ENCODE results near the gene MAGI3.

MAGI3 gene

DNA sequence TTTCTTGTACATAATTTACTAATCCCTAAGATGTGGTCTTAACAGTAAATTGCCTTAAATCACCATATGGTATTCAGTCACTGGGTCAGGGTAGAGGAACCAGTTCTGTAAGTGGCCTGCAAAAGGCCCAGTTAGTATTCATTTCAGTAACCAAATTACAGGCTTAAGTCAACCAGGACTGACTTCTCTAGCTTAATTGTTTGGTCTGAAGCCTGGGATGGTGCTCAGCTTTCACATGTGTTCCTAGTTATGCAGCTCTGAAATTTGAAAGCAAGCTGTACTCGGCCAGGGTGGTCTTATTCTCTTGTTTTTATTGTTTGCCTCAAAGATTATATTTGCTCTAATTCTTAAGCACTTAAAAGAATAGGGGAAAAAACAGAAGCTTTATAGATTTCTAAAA is 144.6 kb downstream of the MAGI3 start:
- H3K4me3 ChIP-seq (ENCODE audit: low read depth, low read length), result no peak overlapping the region
- H3K9me3 ChIP-seq (ENCODE audit: control insufficient read depth, insufficient read depth, low read length), result no peaks in the 10 kb centered on the region
- no peaks in the 10 kb centered on the region for H3K4me1 ChIP-seq (ENCODE audit: control insufficient read depth, insufficient read depth, low read length)
- H3K9ac ChIP-seq (ENCODE audit: low read depth, low read length), result no peak overlapping the region
- H3K36me3 ChIP-seq (ENCODE audit: control insufficient read depth, insufficient read depth, low read length), result no peaks in the 10 kb centered on the region
- no peaks in the 10 kb centered on the region for H3K27me3 ChIP-seq (ENCODE audit: control insufficient read depth, insufficient read depth, low read length)

DNA sequence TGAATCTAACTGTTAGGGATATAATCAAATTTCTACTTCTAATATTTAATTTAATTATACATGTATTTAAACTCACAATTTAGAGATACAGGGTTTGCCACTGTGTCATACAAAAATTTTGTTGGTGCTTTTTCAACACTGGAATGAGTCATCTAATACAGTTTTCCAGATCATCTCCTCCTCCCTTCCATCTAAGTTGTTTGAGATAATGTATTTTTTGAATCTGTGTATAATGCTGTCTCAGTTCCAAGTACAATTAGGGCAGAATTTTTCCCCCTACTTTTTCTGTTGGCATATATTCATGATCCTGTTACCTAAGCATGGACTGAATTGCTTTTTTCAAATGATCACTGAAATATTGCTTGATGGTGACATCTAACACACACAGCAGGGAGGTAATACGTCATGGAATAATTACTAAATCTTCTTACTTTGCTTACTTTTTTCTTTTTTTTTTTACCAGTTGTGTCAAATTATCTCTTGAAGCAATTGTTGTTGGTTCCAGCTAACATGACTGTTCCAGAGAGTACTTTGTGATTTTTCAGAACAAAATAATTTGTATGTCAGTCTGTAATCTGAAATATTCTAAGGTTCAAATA is 146.0 kb downstream of the MAGI3 start:
- H3K27me3 ChIP-seq (ENCODE audit: control insufficient read depth, insufficient read depth, low read length), result no peaks in the 10 kb centered on the region
- H3K4me1 ChIP-seq (ENCODE audit: control insufficient read depth, insufficient read depth, low read length), result no peaks in the 10 kb centered on the region
- no peaks in the 10 kb centered on the region for H3K36me3 ChIP-seq (ENCODE audit: control insufficient read depth, insufficient read depth, low read length)
- H3K9ac ChIP-seq (ENCODE audit: low read depth, low read length), result no peak overlapping the region
- no peak overlapping the region for H3K4me3 ChIP-seq (ENCODE audit: low read depth, low read length)
- H3K9me3 ChIP-seq (ENCODE audit: control insufficient read depth, insufficient read depth, low read length), result no peaks in the 10 kb centered on the region

DNA sequence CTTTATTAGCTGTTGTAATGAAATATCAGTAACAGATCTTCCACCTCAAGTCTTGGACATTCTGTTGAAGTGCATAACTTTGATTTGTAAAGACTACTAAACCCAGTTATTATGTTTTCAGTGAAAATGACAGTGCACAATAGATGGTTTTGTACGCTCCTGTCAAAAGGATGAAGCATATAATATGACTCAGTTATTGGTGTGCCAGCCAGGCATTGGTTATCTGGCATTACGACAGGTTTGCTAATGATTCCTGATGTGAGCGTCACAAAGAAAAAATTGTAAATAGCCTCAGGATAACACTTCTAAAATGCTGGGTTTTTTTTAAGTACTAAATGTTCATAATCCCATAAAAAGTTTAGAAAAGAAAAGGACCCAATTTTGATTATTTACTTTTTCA is 147.9 kb downstream of the MAGI3 start:
- Histone ChIP-seq H3K36me3 (ENCODE audit: control insufficient read depth, insufficient read depth, low read length) (no peaks in the 10 kb centered on the region), H3K9ac (ENCODE audit: low read depth, low read length) (no peak overlapping the region), H3K4me1 (ENCODE audit: control insufficient read depth, insufficient read depth, low read length) (no peaks in the 10 kb centered on the region), H3K9me3 (ENCODE audit: control insufficient read depth, insufficient read depth, low read length) (no peaks in the 10 kb centered on the region), H3K4me3 (ENCODE audit: low read depth, low read length) (no peak overlapping the region), H3K27me3 (ENCODE audit: control insufficient read depth, insufficient read depth, low read length) (no peaks in the 10 kb centered on the region)

DNA sequence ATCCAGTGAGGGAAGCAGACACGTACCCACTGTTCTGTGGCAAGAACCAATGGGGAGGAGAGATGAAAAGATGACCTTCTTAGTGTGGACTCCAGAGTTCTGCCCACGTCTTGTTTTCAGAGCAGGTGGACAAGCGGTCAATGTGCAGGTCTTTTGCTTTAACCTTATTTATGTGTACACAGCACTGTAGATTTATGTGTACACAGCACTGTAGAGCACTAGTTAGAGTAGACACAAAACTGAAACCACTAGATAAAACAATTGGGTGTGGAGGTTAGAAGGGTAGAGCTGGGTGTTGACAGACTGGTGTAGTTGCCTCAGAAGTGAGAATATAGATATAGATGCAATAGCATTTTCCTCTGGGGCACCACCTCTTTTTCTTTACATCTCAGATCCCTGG is 150.0 kb downstream of the MAGI3 start:
- no peaks in the 10 kb centered on the region for H3K9me3 ChIP-seq (ENCODE audit: control insufficient read depth, insufficient read depth, low read length)
- no peaks in the 10 kb centered on the region for H3K4me1 ChIP-seq (ENCODE audit: control insufficient read depth, insufficient read depth, low read length)
- H3K36me3 ChIP-seq (ENCODE audit: control insufficient read depth, insufficient read depth, low read length), result no peaks in the 10 kb centered on the region
- no peak overlapping the region for H3K4me3 ChIP-seq (ENCODE audit: low read depth, low read length)
- no peaks in the 10 kb centered on the region for H3K27me3 ChIP-seq (ENCODE audit: control insufficient read depth, insufficient read depth, low read length)
- H3K9ac ChIP-seq (ENCODE audit: low read depth, low read length), result no peak overlapping the region

DNA sequence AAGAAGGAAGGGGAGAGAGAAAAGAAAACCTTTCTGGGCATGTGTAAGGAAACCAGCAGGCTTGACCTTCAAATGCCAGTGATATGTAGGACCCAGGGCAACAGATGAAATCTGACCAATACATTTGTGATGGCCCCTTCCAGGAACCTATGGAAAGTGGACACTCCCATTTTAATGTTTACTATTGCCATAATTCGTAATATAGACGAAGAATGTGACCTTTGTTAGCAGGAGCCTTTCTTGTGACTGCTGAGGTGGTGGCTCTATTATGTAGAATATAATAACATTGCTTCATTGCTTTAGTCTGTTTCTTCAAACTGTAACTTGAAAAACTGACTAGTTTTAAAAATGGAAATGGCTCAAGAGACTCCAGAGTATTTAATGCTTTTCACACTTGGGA is 150.8 kb downstream of the MAGI3 start:
- Histone ChIP-seq H3K9ac (ENCODE audit: low read depth, low read length) (no peak overlapping the region), H3K4me3 (ENCODE audit: low read depth, low read length) (no peak overlapping the region), H3K9me3 (ENCODE audit: control insufficient read depth, insufficient read depth, low read length) (no peaks in the 10 kb centered on the region), H3K27me3 (ENCODE audit: control insufficient read depth, insufficient read depth, low read length) (no peaks in the 10 kb centered on the region), H3K36me3 (ENCODE audit: control insufficient read depth, insufficient read depth, low read length) (no peaks in the 10 kb centered on the region), H3K4me1 (ENCODE audit: control insufficient read depth, insufficient read depth, low read length) (no peaks in the 10 kb centered on the region)

DNA sequence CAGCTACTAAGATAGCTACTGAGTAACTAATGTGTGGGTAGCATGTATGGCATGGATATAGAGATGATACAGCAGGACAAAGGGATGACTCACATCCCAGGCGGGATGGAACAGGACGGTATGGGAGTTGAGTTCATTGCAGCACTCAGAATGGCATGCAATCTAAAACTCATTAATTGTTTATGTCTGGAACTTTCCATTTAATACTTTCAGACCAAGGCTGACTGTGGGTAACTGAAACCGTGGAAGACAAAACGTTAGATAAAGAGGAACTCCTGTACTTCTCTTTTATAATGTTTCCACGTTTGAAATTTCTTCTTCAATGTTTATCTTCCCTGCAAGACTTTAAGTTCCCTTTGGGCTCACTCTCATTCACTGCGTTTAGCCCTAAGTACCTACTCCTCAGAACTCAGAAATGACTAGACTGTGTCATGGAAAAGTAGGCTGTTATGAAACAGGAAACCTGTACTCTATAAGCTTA is 151.9 kb downstream of the MAGI3 start:
- Histone ChIP-seq H3K4me3 (ENCODE audit: low read depth, low read length) (no peak overlapping the region), H3K4me1 (ENCODE audit: control insufficient read depth, insufficient read depth, low read length) (no peaks in the 10 kb centered on the region), H3K36me3 (ENCODE audit: control insufficient read depth, insufficient read depth, low read length) (no peaks in the 10 kb centered on the region), H3K9me3 (ENCODE audit: control insufficient read depth, insufficient read depth, low read length) (no peaks in the 10 kb centered on the region), H3K27me3 (ENCODE audit: control insufficient read depth, insufficient read depth, low read length) (no peaks in the 10 kb centered on the region), H3K9ac (ENCODE audit: low read depth, low read length) (no peak overlapping the region)

DNA sequence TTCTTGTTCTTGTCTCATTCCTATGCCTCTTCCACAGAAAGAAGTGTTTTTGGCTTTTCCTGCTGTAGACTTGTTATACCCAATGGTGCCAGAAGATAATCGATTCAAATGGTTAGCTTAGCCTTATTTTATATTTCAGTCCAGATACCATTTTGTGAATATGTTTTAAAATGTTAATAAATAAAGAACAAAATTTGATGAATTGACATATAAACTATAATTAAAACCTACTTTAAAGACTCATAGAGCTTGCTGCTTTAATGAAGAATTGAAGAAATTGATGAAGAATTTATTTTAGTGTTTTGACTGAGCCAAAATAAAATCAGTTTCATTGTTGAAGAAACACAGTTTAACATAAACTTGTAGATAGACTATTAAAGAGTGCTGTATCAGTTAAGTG is 152.8 kb downstream of the MAGI3 start:
- Histone ChIP-seq H3K27me3 (ENCODE audit: control insufficient read depth, insufficient read depth, low read length) (no peaks in the 10 kb centered on the region), H3K9ac (ENCODE audit: low read depth, low read length) (no peak overlapping the region), H3K9me3 (ENCODE audit: control insufficient read depth, insufficient read depth, low read length) (no peaks in the 10 kb centered on the region)

DNA sequence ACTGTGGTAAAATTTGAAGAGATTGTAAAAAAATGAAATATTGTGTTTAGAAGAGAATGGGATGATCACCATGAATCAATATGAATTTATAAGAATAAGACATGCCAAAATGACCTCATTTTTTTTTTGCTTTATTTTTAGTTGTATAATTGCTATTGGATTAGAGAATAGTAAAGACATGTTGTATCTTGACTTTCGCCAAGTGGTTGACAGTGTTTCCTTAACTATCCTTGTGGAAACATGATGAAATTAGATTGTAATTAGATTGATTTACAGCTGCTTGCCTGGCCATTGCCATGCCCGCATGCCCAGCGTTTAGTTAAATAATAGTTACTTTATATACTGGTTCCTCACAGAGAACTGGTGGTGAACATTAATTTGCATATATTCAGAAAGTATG is 154.9 kb downstream of the MAGI3 start:
- Histone ChIP-seq H3K9me3 (ENCODE audit: control insufficient read depth, insufficient read depth, low read length) (no peaks in the 10 kb centered on the region), H3K9ac (ENCODE audit: low read depth, low read length) (no peak overlapping the region), H3K36me3 (ENCODE audit: control insufficient read depth, insufficient read depth, low read length) (no peaks in the 10 kb centered on the region), H3K27me3 (ENCODE audit: control insufficient read depth, insufficient read depth, low read length) (no peaks in the 10 kb centered on the region), H3K4me3 (ENCODE audit: low read depth, low read length) (no peak overlapping the region), H3K4me1 (ENCODE audit: control insufficient read depth, insufficient read depth, low read length) (peaks cover 3% of the 10 kb centered on the region)

More for the DNA sequence above, 152.8 kb downstream of the MAGI3 start:
- H3K4me1 ChIP-seq (ENCODE audit: control insufficient read depth, insufficient read depth, low read length), result peaks cover 3% of the 10 kb centered on the region
- no peak overlapping the region for H3K4me3 ChIP-seq (ENCODE audit: low read depth, low read length)
- H3K36me3 ChIP-seq (ENCODE audit: control insufficient read depth, insufficient read depth, low read length), result no peaks in the 10 kb centered on the region

DNA sequence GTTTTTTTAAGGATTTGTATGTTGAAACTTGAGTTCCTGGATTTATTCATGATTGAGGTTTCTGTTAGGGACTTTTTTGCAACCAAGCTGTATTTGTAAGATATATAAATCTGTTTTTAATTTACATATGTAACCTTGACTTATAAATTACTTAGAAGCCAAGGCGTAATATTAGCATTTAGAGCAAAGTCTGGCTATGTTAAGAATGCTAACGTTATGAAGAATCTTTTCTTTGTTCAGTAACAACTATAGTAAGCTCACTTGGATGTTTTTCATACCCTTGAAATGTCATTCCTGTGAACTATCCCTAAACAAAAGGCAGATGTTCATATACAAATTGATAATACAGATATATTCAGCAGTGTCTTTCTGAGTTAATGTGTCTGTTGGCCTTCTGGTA is 155.3 kb downstream of the MAGI3 start:
- no peak overlapping the region for H3K4me3 ChIP-seq (ENCODE audit: low read depth, low read length)
- no peaks in the 10 kb centered on the region for H3K27me3 ChIP-seq (ENCODE audit: control insufficient read depth, insufficient read depth, low read length)
- H3K9ac ChIP-seq (ENCODE audit: low read depth, low read length), result no peak overlapping the region
- H3K4me1 ChIP-seq (ENCODE audit: control insufficient read depth, insufficient read depth, low read length), result peaks cover 3% of the 10 kb centered on the region
- H3K36me3 ChIP-seq (ENCODE audit: control insufficient read depth, insufficient read depth, low read length), result no peaks in the 10 kb centered on the region
- no peaks in the 10 kb centered on the region for H3K9me3 ChIP-seq (ENCODE audit: control insufficient read depth, insufficient read depth, low read length)

DNA sequence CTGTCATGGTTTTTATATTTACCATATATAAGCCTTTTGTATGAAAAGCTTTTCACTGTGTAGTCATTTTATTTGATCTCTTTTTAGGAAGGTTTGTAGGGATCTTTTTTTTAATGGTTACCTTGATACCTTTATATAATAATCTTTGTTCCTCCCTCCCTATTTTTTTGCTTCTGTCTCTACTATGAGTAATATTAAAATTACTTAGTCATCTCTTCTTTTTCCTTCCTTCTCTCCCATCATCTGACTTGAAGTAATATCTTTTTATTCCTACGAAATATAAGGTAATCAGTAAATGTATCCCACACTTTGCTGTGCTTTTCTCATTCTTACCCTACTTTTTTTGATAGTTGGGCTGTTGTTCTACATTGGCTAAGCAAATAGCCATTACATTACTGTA is 161.4 kb downstream of the MAGI3 start:
- no peaks in the 10 kb centered on the region for H3K27me3 ChIP-seq (ENCODE audit: control insufficient read depth, insufficient read depth, low read length)
- peaks cover 3% of the 10 kb centered on the region for H3K4me1 ChIP-seq (ENCODE audit: control insufficient read depth, insufficient read depth, low read length)
- H3K36me3 ChIP-seq (ENCODE audit: control insufficient read depth, insufficient read depth, low read length), result no peaks in the 10 kb centered on the region
- no peak overlapping the region for H3K9ac ChIP-seq (ENCODE audit: low read depth, low read length)
- H3K4me3 ChIP-seq (ENCODE audit: low read depth, low read length), result no peak overlapping the region
- no peaks in the 10 kb centered on the region for H3K9me3 ChIP-seq (ENCODE audit: control insufficient read depth, insufficient read depth, low read length)

DNA sequence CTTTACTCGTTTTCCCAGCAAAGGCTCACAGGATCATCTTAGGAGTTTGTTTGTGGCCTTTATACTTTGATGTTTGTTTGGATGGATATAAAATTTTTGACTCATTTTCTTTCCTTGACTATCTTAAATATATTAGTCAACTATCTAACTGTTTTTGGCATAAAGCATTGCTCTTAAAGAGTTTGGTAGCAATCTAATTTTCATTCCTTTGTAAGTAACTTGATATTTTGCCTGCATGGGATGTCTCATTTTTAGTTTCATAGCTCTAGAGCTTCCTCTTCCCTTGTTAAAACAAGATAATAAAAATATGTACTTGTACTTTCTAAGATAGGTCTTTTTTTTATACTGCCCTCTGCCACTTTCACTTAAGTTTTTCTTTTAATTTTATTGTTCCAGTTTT is 161.9 kb downstream of the MAGI3 start:
- Histone ChIP-seq H3K4me1 (ENCODE audit: control insufficient read depth, insufficient read depth, low read length) (peaks cover 3% of the 10 kb centered on the region), H3K9ac (ENCODE audit: low read depth, low read length) (no peak overlapping the region), H3K4me3 (ENCODE audit: low read depth, low read length) (no peak overlapping the region), H3K27me3 (ENCODE audit: control insufficient read depth, insufficient read depth, low read length) (no peaks in the 10 kb centered on the region), H3K36me3 (ENCODE audit: control insufficient read depth, insufficient read depth, low read length) (no peaks in the 10 kb centered on the region), H3K9me3 (ENCODE audit: control insufficient read depth, insufficient read depth, low read length) (no peaks in the 10 kb centered on the region)

DNA sequence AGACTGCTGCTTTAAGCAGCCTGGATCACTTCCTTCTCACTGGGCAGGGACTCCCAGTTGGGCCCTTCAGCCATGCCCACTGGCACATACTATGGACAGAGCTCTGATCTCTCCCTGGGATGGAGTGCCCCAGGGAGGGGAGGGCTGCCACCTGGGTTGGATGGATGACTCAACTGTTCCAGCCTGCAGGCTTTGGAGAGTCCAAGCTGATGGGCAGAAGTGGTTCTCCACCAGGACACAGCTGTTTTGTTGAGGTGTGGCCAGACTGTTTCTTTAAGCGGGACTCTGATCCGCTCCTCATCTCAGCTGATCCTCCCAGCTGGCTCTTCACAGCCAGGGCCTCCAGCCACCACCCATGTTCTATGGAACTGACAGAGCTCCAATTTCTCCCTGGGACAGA is 166.9 kb downstream of the MAGI3 start:
- Histone ChIP-seq H3K27me3 (ENCODE audit: control insufficient read depth, insufficient read depth, low read length) (no peaks in the 10 kb centered on the region), H3K4me1 (ENCODE audit: control insufficient read depth, insufficient read depth, low read length) (no peaks in the 10 kb centered on the region), H3K36me3 (ENCODE audit: control insufficient read depth, insufficient read depth, low read length) (no peaks in the 10 kb centered on the region), H3K4me3 (ENCODE audit: low read depth, low read length) (no peak overlapping the region), H3K9me3 (ENCODE audit: control insufficient read depth, insufficient read depth, low read length) (no peaks in the 10 kb centered on the region), H3K9ac (ENCODE audit: low read depth, low read length) (no peak overlapping the region)

All from iPS-15b (cell line).